HG02759 (cell line): ENCODE measurements around the gene MADD.

Experiments
- ATAC-seq: cut with Tn5 transposase; IDR thresholded peaks from one replicate; pipeline ENCODE4 v1.9.1; 2021; ENCODE audit warnings: mild to moderate bottlenecking, moderate library complexity; ENCODE audit not compliant: unreplicated experiment

The MADD gene

DNA sequence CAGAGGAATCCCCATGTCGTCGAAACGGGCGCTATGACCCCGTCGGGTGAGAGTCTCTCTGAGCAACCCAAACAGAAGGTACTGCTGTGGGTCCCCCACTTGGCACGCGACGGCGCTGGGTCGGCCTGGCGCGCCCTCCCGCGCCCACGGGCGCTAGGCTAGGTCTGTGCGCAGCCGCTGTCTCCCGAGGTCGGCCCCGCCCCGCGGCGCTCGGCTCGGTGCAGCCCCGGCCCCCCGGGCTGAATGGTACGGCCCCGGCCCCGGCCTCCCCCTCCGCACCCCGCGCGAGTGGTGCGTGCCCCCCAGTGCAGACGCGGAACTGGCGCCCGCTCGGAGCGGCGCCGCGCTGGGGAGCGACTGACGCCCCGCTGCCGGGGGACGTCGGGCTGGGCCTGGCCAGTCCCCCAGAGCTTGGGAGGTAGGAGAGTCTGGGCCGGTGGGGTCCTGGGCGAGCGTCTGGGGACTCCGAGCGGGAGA is at the start of gene MADD:
Gene MADD (plus strand): TSS at position 305 of the 477 bp plus-strand sequence.
- ATAC-seq, result peak; percentile 78

DNA sequence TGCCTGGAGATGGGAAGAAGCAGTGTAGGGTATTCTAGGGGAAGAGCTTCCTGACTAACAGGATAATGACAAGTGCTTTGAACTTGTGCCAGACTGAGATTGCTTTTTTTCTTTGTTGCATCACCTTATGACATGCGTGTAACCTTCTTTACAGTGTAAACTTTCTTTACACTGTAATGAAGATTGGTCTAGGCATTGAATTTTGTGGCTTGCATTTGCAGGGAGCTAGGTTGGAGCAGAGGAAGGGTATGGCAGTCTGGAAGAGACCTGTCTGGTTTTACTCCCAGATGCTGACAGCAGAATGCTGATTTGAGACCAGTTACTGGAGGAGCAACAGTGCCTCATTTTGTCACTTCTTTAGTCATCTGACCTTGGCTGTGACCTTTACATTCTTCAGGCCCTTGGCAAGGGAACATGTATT is 49.5 kb upstream of the MADD start:
- ATAC-seq, result no peak

DNA sequence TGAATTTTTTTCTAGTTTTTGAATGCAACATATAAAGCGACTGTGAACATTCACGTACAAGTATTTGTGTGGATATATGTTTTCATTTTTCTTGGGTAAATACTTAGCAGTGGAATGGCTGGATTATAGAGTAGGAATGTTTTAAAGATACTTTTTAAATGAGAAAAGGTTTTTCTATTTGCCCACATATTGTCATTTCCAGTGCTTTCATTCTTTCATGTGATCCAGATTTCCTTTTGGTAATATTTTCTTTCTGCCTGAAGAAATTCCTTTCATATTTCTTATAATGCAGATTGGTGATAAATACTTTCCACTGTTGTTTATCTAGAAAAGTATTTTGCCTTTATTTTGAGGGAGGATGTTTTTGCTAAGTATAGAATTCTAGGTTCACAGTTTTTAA is 47.2 kb upstream of the MADD start:
- ATAC-seq, result no peak

DNA sequence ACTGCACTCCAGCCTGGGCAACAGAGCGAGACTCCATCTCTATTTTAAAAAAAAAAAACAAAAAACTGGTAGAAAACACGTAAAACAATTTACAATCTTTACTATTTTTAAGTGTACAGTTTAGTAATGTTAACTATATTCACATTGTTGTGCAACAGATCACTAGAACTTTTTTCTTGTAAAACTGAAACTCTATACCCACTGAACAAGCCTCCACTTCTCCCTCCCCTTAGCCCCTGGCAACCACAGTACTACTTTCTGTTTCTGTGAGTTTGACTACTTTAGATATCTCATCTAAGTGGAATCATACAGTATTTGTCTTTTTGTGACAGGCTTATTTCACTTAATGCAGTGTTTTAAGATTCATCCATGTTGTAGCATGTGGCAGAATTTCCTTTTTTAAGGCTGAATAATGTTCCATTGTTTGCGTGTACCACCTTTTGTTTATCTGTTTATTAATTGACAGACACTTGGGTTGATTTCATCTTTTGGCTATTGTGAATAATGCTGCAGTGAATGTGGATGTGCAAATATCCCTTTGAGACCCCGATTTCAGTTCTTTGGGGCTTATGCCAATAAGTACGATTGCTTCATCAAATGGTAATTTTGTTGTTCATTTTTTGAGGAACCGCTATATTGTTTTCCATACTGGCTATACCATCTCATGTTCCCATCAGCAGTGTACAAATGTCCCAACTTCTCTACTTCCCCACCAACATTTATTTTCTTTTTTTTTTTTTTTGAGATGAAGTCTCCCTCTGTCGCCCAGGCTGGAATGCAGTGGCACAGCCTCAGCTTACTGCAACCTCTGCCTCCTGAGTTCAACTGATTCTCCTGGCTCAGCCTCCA is 44.2 kb upstream of the MADD start:
- peak; percentile 94 for ATAC-seq

DNA sequence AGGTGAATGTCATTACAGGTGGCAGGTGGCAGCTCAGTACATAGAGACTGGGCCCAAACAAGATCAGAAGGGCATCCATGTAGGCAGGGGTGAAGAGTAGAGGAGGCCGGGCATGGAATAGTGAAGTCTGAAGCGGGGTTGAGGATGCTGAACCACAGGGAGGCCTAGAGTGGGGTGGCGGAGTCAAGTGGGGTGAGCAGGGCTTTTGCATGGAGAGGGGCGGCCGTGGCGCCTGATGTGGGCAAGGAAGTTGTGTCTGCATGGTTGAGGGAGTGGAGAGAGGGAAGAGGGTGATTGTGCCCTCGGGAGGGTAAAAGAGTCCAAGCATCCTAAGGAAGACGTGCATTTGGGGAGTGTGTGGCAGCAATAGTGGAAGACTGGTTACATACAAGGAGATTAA is 40.8 kb upstream of the MADD start:
- no peak for ATAC-seq

DNA sequence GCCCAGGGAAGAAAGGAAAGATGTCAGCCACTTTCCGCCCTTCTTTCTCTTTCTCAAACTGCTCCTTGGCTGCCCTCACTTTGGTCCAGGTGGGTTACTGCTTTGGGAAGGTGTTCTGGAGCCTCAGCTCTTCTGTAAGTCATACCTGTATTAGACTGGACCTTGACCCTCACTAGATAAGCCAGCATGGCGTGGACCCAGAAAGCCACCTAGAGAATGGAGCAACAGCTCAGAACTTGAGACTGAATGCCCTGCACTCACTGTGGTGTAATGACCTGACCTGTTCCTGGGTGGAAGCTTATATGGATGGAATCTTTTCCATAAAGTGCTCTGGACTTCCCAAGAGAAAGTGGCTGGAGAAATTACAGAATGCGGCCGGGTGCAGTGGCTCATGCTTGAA is 36.9 kb upstream of the MADD start:
- ATAC-seq, result no peak

DNA sequence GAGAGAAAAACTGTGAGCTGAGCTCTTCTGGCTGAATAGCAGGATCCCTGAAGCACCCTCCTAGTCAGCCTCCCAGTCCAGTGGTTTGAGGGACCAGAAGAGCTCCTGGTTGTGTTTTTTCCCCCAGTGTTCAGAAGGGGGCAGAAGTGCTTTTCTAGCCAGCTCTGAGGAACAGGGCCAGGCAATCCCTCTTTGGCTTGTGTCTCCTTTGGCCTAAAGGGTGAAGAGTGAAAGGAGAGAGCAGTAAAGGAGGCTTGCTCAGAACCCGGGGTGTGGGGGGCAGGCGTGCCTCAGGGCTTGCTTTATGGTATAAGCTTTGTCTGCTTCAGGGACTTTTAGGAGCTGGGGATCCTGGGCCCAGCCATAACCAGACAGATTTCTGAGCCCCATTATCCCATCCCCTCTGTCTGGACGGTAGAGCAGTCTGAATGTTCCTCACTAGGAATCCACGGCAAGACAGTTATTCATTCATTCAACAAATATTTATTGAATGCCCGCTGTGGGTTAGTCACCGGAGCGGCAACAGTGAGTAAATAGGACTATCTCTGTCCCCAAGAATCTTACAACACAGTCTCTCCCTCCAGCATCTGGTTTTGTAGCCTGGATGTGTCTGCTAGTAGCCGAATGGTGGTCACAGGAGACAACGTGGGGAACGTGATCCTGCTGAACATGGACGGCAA is 35.8 kb upstream of the MADD start:
- ATAC-seq, result no peak

DNA sequence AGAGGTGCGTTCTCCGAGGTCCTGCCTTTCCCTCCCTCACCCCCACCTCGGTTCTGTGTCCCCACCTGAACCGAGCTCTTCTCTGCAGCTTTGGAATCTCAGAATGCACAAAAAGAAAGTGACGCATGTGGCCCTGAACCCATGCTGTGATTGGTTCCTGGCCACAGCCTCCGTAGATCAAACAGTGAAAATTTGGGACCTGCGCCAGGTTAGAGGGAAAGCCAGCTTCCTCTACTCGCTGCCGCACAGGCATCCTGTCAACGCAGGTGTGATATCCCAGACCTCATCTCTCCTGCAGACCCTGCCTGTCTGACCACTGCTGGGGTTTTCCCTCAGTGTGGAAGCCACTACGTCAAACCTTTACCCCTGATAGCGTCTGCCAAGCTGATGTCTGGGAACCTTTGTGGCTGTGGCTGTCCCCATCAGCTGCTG is 35.2 kb upstream of the MADD start:
- ATAC-seq, result no peak

DNA sequence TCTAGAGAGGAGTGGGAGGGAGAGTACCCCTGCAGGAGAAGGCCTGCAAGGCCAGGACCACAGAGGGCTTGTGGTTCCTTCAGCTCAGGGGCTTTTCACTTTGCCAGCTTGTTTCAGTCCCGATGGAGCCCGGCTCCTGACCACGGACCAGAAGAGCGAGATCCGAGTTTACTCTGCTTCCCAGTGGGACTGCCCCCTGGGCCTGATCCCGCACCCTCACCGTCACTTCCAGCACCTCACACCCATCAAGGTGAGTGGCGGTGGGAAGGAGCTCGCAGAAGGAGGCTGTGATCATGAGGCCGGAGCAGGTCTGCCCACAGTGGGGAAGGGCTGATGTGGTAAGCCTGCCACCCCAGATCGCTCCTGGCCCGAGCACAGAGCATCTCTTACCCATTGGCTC is 34.8 kb upstream of the MADD start:
- ATAC-seq, result no peak

DNA sequence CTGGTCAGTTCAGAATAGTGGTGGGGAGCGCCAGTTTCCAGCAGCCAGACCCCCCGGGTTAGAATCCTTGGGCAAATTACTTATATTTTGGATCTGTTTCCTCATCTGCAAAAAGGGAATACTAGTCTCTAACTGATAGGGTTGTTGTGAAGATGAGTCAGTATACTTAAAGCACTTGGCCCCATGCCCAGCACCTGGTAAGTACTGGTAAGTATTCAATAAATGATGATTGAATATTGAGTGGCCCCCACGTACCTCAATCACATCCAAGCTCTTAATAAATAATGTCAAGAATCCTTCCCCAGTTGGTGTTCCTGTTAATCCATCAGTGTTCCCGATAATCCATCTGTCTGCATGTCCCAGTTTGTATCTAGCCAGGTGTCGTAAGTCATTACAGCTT is 33.5 kb upstream of the MADD start:
- ATAC-seq, result no peak

DNA sequence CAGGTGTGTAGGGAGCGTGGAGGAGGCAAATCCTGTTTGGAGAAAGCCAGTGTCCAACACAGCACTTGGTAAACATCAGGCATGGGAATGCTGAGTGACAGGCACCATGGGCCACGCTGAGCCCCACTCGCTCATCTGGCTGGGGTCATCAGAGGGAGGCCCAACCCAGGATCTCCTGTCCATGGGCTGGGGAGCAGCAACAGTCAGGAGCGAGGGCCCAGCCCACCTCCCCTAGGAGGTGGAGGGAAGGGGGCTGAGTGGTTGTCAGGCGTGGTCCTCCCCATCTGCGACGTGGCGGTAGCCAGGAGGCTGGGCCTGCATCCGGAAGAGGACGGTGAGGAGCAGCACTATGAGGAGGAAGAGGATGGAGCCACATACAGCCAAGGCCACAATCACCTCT is 30.1 kb upstream of the MADD start:
- no peak for ATAC-seq

DNA sequence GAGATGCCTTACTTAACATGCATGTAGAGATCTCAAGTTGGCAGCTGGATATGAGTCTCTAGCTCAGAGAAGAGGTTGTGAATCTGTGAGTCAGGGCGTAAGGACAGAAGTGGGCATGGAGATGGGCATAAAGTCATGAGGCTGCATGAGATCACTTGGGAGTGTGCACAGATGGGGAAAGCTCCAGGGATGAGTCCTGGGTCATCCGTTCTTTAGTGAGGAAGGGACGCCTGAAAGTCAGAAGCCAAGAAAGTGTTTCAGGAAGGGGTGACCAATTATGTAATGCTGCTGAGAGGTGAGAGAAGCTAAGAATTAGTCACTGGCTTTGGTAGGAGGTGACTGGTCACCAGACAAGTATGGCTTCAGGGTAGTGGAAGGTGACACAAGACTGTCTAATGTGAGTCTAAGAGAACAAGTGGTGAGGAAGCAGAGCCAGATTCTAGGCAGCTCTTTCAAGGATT is 28.1 kb upstream of the MADD start:
- ATAC-seq, result no peak

DNA sequence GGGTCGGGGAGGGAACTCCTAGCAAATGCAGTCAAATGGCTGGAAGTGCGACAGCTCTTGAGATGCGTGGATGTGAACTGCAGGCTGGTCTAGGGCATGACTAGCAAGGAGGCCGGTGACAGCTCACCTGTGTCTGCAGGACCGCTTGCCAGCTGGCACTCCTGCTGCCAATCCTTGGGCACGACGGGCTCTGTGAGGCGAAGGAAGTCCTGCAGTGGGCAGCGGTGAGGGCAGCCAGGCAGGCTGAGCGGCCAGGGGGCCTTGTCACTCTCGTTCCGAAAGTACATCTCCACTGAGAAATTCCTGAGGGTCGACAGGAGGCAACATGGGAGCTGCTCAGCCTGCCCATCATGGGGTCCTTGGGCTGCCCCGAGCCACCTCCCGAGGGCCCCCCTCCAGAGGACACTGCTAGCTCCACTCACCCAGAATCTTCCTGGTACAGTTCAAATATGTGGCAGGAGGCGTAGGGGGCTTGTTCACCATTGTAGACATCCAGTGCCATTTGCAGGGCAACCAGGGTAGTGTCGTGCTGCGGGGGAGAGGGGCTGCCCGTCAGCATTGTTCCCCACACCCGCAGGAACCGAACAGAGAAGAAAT is 27.2 kb upstream of the MADD start:
- ATAC-seq, result no peak

DNA sequence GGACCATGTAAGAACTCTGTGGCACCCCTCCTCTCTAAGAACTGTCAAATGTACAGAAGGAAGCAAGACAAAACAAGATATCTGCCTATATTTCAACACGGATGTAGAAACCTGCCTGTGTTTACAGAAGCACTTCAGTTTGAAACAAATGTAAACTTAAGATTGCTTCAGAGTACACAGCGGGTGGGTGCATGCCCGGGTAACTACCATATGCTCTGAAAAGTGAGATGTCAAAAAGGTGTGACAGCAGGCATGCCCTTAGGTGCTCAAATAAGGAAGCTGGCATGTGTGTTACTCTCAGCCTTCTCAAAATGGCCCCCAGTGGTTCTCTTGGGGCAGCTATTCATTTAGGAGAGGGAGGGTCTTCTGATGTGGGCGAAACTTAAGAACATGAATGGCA is 26.5 kb upstream of the MADD start:
- no peak for ATAC-seq

DNA sequence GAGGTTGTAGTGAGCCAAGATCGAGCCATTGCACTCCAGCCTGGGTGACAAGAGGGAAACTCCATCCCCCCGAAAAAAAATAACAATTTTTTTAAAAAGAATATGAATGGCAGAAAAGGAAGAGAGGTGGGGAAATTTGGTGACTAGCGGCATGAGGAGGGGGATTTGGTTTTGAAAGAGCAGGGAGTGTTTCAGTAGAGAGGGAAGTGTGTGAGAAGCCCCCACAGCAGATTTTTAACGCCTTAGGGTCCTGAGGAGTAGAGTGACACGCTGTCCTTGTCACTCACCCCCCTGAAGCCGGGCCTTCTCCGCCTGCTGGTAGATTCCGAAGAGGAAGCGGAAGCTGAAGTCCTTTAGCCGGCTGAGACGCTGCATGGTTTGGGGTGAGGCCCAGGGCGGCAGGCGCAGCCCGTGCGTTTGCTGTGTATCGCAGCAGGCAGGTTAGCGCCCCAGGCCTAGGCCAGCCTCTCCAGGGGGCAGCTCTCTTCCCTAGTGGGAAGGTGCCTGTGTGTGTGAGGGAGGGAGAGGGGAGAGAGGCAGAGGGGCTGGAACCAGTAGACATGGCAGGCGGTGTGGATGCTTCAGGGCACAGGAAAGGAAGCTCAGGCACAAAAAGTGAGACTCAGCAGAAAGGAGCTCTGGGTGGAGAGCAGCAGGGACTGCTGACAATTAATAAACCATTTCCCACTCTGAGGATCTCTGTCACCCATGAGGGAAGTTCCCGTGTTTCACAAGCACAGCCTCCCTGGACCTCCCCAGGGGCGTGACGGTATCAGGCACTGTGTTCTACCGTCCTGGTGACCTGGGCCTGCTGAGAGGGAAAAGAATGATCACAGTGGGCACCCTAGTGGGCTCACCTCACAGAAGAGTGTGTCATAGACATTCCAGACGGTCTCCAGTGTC is 25.2 kb upstream of the MADD start:
- ATAC-seq, result no peak

DNA sequence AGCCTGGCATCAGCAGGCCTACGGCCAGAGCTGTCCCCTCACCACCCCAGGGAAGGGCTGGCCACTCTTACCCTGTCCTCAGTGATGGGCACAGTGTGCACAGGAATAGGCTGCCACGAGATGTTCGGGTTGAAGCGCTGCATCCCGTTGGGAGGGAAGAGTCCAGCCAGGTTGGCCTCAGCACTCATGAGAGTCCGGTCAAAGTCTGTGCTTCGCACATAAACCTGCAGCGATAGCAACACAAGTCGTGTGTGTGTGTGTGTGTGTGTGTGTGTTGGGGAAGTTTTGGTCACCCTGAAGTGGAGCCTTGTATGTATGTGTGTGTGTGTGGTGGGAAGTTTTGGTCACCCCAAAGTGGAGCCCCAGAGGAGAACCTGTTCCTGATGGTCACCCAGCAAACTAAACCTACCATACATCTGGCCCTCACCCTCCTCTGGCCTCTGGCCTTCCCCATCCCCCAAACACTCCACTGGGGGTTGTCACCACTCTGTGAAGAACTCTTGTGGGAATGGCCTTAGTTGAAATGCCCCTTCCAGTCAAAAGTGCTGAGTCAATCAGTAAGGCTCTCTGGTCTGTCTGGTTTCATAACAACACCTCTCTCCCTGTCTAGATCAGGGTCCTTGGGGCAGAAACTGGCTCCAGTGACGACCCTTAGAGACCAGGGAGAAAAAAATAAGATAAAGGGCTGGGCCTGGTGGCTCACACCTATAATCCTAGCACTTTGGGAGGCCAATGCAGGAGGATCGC is 24.1 kb upstream of the MADD start:
- no peak for ATAC-seq

DNA sequence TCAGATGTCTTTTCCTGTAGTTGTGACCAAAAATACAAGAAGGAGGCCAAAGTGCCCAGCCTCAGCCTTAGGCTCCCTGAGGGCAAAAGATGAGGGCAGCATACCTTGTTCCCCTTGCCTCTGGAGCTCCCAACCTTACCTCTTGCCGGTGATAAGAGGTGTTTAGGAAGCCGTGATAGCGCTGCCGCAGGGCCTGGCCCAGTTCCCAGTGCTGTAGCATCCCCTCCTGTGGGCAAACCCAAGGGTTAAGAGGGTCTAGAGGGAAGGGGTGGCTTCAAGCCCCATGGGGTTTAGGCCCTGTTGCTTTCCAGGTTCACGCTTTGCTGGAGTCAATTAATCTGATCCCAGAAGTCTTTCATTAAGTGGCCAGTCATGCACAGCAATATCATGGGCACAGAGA is 22.4 kb upstream of the MADD start:
- no peak for ATAC-seq

DNA sequence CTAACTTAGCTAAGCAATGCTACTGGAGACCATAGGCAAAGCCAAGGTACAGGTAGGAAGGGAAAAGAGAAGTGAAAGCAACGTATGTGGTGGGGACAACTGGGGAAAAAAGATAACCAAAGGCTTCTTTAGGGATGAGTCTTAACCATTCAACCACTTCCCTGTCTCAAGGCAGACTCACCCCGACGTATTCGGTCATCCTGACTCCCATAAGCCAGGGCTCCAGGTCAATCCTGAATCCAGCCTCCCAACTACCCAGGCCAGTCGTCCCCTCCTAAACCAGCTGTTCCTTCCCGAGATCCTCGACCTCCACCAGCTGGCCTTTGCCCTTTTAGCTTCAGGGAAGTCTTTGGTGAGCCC is 21.6 kb upstream of the MADD start:
- peak; percentile 22 for ATAC-seq

DNA sequence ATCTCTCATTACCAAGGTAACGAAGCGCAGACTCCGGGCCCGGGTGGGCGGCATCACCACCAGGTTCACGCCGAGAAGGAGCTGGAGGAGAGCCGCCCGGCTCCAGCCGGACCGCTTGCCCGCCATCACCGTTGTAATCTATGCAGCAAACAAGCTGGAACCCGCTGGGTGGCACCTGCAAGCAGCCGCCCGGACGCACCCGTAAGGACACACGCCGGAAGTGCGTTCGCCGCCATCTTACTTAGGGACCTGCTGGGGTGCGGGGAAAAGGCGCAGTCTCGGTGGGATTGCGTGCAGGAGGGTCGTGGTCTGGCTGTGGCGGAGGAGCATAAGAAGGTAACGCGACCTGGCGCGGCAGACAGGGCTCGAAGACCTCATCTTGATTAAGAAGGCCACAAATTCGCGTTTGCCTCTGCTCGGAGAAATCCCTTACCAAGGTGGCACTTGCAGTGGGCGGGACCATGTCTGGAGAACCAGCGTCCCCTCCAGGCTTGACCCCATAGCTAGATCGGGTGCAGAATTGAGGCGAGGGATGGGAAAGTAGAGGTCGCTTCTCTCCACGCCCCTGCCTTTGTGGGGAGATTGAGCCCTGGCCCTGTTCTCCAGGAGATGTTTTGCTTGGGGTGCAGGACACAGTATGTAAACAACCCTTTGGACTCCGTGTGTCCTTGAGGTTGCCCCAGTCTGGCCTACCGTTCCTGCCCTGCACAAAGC is 21.1 kb upstream of the MADD start, which contains the start of gene ACP2:
Gene ACP2 (minus strand): TSS at position 151 of the 714 bp plus-strand sequence. CDS start 25 bp downstream, at position 126.
- peak; percentile 98 for ATAC-seq
